Measurements from ENCODE around the gene MALSU1.
A peak's percentile ranks its signal among the peaks of the same experiment; 100 is the strongest.

The MALSU1 gene

DNA sequence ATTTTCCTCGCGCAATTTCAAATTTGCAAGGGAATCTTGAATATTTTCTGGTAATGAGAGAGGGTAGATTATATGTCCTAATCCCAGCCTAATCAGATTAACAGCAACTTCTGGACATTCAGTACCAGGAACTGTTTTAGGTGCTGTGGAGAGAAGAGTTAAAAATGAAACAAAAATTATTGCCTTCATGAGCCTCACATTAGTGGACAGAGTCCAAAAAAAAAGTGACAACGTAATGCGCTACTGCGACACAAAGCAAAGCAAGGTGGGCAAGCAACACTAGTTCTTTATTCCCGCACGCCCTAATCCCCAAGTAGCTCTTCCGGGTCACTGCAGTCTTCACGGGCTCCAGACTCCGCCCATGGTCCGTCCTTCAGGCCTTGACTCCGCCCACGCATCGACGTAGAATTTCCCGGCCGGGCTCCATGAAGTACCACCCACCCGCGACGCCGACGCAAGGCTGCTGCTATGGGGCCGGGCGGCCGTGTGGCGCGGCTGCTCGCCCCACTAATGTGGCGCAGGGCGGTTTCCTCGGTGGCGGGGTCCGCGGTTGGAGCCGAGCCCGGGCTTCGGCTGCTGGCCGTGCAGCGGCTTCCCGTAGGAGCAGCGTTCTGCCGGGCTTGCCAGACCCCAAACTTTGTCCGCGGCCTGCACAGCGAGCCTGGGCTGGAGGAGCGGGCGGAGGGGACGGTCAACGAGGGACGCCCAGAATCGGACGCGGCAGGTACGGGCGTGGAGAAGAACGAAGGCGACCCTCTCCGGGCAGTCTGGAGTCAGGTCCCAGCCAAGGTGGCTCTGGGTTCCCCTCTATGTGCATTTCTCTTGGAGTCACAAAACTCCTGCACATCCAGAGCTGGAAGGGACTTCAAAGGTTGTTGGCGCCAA, at the start of gene MALSU1:
TSS of gene MALSU1 (plus strand) at position 455 of the 885 bp plus-strand sequence. CDS start at position 469, 14 bp downstream.
- peak; percentile 93 for DNase-seq (ENCODE audit: insufficient read length, low spot score)
- FAIRE-seq, result peak; percentile 33

DNA sequence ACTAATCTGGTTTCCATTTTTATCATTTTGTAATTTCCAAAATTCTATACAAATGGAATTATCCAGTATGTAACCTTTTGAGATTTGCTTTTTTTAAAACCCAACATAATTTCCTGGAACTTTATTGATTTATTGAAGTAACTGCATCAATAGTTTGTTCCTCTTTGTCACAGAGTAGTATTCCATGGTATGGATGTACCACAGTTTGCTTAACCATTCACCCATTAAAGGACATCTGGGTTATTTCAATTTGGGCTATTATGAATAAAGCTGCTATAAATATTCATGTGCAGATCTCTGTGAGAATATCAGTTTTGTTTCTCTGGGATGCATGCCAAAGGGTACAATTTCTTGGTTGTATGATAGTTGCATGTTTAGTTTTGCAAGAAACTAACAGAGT, 49.7 kb upstream of the MALSU1 start:
- FAIRE-seq (no peak), DNase-seq (ENCODE audit: insufficient read length, low spot score) (no peak)

DNA sequence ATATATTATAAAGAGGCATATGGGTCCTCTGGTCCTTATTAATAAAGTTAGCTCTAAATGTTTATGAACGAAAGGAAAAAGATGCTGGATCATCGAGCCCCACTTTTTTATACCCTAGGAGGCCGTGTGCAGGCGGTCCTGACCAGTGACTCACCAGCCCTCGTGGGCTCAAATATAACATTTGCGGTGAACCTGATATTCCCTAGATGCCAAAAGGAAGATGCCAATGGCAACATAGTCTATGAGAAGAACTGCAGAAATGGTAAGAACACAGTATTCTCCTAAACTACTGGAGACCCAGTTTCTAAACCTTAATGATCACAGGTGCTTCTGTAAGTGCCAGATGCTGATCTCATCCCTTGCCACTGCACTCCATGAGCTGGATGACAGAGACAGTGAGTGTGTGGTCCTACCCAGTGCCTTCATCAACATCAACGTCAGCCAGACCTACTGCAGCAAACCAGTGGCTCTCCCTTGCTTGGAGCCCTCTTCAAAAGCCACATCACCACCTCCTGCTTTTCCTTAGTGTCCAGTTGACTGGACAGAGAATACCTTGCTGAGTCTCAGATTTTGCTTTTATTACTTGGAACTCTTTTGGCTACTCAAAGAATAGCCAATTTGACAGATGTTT, 45.0 kb upstream of the MALSU1 start:
- DNase-seq (ENCODE audit: insufficient read length, low spot score) (no peak), FAIRE-seq (no peak)

DNA sequence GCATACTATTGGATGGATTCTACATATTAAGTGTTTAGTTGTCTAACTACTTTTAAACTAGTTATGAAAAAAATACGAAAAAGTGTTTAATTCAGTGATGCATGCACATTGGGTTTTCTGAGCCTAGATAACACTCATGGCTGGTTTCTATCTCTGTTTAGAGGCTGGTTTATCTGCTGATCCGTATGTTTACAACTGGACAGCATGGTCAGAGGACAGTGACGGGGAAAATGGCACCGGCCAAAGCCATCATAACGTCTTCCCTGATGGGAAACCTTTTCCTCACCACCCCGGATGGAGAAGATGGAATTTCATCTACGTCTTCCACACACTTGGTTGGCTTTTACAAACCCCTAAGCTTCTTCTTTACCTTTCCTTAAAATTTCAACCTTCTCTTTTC, 42.4 kb upstream of the MALSU1 start:
- DNase-seq (ENCODE audit: insufficient read length, low spot score) (no peak), FAIRE-seq (no peak)

DNA sequence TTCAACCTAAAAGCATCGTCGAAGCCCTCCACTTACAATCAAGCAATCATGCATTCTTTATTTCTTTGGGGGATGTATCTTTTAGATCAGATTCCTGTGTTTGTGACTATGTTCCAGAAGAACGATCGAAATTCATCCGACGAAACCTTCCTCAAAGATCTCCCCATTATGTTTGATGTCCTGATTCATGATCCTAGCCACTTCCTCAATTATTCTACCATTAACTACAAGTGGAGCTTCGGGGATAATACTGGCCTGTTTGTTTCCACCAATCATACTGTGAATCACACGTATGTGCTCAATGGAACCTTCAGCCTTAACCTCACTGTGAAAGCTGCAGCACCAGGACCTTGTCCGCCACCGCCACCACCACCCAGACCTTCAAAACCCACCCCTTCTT, 38.8 kb upstream of the MALSU1 start:
- FAIRE-seq, result no peak
- no peak for DNase-seq (ENCODE audit: insufficient read length, low spot score)

DNA sequence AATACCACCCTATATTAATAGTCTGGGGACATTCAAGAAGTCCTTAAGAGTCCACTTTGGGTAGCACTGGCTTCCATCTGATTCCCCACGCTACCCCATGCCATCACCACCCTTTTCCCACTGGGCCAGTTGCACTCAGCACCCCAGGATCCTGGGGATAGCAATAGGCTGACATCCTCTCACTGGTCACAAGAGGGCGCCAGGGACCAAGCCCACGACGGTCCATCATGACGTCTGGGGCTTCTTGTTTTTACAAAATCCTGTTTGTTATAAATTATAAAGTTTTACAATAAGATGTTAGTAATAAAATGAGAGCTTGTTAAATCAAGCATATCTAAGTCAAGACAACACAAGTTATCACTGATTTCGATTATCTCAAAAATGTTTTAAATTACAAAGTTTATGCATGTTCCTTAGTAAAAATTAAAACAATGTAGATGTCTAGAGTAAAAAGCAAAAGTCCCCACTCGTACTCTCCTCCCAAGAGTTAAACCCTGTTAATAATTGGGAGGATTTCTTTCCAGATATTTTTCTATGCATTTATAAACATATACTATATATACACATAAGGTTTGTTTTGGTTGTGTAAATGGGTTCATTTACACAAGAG, 37.2 kb upstream of the MALSU1 start:
- FAIRE-seq (no peak), DNase-seq (ENCODE audit: insufficient read length, low spot score) (peak; percentile 85)

DNA sequence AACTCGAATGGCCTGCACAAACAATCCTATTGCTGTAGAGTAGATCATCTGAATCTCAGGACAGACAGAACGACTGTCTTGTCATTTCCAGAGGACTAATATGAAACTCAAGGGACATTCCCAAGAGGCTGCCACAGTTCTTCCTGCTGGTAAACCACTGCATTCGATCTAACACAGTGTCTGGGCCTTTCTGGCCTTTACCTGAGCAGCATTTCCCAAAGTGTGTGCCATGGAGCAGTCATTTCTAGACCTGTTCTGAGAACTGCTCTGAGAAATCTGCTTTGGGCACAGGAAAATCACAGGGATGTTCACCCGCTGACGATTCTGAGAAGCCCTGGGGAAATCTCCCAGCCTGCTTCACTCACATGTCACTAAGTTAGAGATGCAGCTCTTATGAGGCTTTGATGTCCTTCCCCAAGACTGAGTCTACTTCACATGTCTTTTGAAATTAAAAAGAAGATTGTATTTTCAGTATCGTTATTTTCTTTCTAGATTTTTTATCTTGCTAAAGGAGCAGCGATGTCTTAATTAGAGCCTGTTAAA, 34.2 kb upstream of the MALSU1 start:
- FAIRE-seq (no peak), DNase-seq (ENCODE audit: insufficient read length, low spot score) (no peak)

DNA sequence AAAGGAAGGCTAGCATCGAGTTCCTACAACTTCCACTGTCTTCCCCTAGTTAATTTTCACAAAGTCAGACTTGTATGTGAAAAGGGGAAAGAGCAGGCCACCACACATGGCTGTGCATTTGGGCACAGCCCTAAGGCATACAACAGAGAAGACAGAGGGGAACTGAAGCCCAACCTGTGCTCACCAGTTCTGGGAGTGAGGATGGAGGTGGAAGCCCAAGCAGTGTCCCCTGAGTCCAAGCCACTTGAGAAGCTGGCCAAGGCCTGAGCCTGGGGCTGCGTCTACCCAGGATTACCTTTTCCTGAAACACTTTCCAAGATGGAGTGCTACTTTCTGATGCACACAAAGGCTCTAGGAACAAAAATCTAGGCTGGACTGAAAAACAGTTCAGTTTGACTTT, 32.2 kb upstream of the MALSU1 start:
- DNase-seq (ENCODE audit: insufficient read length, low spot score) (no peak), FAIRE-seq (no peak)

DNA sequence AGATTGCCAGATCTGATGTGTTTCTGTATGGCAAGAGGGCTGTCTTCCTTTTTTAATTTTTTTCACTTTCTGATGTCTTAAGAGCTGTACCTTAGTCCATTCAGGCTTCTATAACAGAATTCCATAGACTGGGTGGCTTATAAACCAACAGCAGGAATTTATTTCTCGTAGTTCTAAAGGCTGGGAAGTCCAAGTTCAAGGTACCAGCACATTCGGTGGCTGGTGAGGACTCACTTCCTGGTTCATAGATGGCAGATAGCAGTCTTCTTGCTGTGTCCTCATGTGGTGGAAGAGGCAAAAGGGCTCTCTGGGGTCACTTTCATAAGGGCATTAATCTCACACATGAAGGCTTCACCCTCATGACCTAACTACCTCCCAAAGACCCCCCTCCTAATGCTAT, 31.8 kb upstream of the MALSU1 start:
- no peak for FAIRE-seq
- no peak for DNase-seq (ENCODE audit: insufficient read length, low spot score)

DNA sequence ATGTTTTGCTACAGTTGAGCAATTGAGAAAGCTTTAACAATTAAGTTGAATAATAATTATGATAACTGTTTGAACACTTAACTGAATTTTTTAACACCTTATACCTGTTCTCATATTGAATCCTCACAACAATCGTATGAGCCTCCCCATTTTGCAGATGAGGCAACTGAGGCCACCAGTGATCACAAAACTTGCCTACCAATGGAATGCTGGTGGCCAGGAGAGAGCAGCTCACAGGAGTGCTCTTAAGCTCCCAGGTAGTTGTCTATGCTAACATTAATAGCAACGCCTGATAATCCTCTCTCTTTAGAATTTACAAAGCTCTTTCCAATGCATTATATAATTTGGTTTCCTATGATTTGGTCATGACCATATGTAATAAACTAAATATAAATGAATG, 31.0 kb upstream of the MALSU1 start:
- DNase-seq (ENCODE audit: insufficient read length, low spot score), result no peak
- no peak for FAIRE-seq

DNA sequence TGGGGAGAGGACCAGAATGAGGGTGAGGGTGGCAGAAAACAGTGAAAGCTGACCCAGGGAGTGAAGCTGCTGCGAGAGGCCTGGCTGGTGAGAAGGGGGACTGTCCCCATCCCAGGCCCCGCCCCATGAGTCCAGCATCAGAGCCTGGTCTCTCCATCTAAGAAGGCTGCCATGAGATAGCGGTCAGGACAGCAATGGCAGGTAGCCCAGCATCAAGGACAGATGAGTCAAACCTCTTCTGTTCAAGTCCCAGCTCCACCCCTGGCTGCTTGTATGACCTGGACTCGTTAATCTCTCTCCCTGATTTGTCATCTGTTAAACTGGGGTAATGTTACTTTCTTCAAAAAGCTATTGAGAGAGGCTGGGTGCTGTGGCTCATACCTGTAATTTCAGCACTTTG, 30.4 kb upstream of the MALSU1 start:
- DNase-seq (ENCODE audit: insufficient read length, low spot score) (no peak), FAIRE-seq (no peak)

DNA sequence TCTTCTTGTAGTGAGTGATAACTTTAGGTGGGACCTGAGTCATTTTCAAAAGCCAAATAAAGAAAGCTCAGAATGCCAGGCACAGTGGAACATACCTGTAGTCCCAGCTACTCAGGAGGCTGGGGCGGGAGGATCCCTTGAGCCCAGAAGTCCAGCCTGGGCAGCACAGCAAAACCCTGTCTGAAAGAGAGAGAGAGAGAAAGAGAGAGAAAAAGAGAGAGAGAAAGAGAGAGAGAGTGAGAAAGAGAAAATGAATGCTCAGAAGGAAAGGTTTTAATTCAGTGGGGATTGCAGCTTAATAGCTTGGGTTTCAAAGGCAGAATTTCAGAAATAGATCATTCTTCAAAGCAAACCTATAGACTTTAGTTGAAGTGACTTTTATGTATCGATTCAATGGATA, 26.9 kb upstream of the MALSU1 start:
- FAIRE-seq (no peak), DNase-seq (ENCODE audit: insufficient read length, low spot score) (no peak)

DNA sequence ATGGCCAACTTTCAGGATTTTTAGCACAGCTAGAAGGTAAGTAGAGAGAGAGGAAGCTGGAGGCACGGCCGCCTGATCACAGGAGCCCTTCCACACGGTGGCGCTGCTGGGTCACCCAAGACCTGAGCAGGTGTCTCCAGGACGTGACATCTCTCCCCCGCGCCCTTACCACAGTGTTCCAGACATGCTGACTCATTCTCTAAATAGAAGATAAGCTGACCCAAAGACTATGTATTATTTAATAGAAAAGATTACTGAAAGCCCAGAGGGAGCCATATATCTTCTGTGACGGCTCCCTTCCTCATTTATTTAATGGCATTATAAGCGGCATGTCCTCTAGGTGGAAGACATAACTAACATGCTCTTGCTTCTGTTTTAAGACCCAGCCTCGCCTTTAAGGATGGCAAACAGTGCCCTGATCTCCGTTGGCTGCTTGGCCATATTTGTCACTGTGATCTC, 26.0 kb upstream of the MALSU1 start:
- DNase-seq (ENCODE audit: insufficient read length, low spot score) (peak; percentile 88), FAIRE-seq (peak; percentile 65)

DNA sequence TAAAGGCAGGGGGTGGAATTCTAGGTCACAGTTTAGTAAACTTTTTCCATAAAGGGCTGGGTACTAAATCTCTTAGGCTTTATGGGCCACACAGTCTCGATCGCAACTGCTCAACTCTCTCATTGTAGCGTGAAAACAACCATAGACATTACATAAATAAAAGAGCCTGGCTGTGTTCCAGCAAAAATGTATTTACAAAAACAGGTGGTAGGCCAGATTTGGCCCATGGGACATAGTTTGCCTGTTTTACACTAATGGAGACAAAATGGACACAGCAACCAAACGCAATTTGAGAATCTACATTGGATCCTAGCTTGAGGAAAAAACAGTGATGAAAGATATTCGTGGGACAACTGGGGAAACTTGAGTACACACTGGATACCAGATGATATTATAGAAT, 23.2 kb upstream of the MALSU1 start:
- no peak for FAIRE-seq
- no peak for DNase-seq (ENCODE audit: insufficient read length, low spot score)

DNA sequence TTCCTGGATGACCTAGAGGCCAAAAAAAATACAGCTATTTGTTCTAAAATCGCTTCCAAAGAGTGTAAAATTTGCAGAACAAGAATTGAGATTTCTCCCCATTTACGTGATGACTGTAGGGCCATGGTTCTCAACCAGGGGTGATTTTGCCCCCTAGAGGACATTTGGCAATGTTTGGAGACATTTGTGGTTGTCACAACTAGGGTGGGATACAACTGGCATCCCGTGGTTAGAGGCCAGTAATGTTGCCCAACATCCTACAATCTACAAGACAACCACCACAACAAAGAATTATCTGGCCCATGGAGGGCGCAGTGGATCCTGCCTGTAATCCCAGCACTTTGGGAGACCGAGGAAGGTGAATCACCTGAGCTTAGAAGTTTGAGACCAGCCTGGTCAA, 22.8 kb upstream of the MALSU1 start:
- no peak for DNase-seq (ENCODE audit: insufficient read length, low spot score)
- no peak for FAIRE-seq

DNA sequence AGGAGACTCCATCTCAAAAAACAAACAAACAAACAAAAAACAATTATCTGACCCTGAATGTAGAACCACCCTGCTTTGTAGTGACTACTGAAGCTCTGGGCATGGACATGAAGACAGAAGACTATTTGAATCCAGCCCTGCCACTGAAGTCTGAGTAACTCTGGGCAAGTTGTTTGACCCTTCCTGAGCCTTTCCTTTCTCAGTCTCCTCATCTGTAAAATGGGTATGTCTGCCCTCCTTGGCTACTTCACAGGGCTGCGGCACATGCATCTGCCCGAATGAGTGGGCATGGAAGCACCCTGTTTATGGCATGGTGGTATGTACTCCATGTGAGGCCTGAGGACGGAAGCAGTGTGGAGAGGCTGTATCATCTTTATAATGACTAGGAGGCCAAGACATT, 22.2 kb upstream of the MALSU1 start:
- DNase-seq (ENCODE audit: insufficient read length, low spot score), result no peak
- FAIRE-seq, result no peak

DNA sequence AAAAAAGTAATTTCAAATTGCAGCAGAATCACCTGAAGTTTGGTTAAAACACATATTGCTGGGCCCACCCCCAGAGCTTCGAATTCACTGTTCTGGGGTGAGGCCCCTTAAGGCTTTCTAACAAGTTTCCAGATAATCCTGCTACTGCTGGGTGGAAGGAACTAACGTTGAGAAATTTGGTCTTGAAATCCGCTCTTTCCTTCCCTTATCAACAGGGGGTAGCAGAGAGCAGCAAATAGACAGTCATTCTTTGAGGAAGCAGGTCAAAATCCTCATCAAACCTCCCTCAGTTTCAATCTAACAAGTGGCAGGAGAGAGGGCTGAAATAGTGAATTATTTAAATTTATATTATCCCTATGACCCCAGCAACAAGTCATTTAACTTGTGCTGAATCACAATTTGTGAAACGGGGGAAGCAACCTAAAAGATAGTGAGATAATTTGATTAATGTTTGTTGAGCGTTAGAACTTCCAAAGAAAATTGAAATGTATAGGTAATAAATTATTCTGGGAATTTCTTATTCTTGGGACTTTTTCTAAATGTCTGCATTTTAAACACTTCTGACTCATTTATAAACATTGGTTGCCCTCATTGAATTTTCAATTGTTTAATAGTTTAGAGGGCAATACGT, 21.7 kb upstream of the MALSU1 start:
- FAIRE-seq (no peak), DNase-seq (ENCODE audit: insufficient read length, low spot score) (peak; percentile 58)

DNA sequence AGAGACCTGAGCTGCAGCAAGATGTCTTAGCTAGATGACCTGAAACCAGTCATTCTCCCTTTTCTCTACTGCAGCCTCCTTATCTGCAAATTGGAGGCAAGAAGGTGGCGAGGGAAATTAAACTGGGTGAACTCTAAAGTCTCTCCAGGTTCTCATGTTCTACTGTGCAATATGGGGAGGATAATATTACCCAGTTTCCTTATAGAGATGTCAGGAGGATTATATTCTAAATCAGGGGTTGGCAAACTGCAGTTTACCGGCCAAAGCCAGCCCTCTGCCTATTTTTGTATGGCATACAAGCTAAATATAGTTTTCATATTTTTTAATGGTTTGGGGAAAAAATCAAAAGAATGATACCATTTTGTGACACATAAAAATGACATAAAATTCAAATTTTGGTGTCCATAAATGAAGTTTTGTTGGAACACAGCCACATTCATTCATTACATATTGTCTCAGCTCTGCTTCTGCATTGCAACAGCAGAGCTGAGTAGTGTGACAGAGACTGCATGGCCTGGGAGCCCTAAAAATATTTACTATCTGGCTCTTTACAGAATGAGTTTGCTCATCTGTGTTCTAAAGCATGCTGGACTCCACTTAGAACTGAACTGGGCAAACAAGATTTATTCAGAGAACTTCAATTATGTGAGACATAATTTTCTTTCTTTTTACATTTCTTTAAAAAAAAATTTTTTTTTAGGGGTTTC, 19.2 kb upstream of the MALSU1 start:
- no peak for FAIRE-seq

DNA sequence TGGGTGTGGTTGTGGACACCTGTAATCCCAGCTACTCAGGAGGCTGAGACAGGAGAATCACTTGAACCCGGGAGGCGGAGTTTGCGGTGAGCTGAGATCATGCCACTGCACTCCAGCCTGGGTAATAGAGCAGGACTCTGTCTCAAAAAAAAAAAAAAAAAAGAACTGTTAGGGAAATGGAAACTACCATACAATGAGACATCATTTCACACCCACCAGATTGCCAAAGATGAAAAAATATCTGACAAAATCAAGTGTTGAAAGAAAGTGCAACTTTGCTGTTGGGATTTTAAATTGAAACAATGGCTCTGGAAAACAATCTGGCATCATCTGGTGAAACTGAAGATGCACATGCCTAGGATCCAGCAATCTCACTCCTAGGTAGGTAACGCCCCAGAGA, 16.1 kb upstream of the MALSU1 start:
- DNase-seq (ENCODE audit: insufficient read length, low spot score) (no peak), FAIRE-seq (no peak)

More for the DNA sequence above, 19.2 kb upstream of the MALSU1 start:
- DNase-seq (ENCODE audit: insufficient read length, low spot score), result no peak

DNA sequence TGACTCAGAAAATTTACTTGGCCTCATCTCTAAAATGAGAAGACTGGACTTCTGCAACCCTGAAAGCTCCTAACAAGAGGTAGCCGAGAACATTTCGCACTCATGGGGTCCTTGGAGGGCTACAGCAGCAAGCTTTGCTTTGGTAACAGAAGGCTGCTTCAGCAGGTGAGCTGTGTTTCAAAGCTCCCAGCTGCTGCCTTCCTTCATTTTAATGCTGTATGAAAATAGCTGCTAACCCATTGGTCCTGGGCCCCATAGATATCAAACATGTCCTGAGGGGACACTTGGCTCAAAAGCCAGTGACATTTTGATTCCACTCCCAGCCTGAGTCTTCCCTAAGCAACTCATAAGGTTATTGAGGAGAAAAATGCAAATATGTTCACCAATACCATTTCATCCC, 14.3 kb upstream of the MALSU1 start:
- FAIRE-seq, result no peak
- no peak for DNase-seq (ENCODE audit: insufficient read length, low spot score)
